H1 (cell line): Measurements from ENCODE around the gene FAF2. TPM values are rescaled to one million over a fixed set of nuclear protein-coding genes. Genes with fewer than 3 reads are reported as not detected.

Source experiments
- POLR2AphosphoS5 ChIP-seq: IDR thresholded peaks from 2 replicates; pipeline ENCODE4 v1.6.1; 2011; ENCODE audit warnings: low read depth, low read length
- polyA plus RNA-seq, 7 experiments: library from polyadenylated mRNA; depleted of rRNA in 3 of 7; stranded (reverse) in 5 of 7; unstranded in 2 of 7; fragments of >200 nt in 5 of 7; fragments of 200-250 nt in 2 of 7; gene quantifications; 1 replicate in 5 of 7; 2 replicates in 1 of 7; 4 replicates in 1 of 7; pipeline versions ENCODE4 v1.2.1 to v1.2.3, GENCODE V29; 2011 to 2013; ENCODE audit warnings: missing spikeins in 2 of 7, mixed read lengths in 2 of 7
- total RNA-seq: library from RNA; stranded (reverse); fragmentation: NEBNext Ultra II Directional; extraction: Animal tissue kit (Norgen Biotek cat#: 25700); gene quantifications from 2 replicates; pipeline ENCODE4 v1.2.1, GENCODE V29; 2021

The FAF2 gene
- total and polyA plus RNA-seq, 2 of the 8 experiments (the other 6 are each of a cell fraction or from before 2014, with no cell fraction given): 20.8 to 35.8 TPM

DNA sequence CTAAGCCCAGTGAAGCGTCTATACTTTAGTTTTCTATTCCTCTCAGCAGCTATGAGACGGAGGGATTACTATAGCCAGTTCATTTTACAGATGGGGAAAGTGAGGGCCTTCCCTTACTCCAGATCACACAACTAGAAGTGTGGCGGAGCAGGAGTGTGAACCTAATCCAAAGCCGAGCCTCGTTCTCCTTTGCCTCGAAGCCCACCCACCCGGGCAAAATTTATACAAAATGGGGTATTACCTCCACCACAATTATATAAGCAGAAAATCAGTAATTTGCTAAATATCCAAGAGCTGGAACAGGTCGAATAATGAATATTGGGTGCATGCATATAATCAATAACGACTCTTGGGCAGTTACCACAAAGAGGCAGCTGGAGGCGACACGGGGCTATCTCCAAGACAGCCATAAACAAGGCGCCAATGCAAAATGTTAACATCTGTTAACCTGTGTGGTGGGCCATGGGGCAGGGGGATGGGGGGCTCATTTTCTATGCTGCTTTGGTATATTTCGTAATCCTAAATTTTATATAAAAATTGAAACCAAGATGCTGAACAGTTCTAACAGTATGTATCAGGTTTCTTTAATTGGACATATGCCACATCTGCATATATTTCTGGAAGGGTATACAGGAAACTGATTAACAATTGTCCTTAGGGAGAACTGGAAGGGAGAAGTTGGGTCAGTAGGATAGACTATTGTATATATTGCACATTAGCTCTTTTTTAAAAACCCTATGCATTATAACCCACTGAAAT, 90.2 kb downstream of the FAF2 start (continued):
- no peak for TF ChIP-seq POLR2AphosphoS5
